KMS-11 (cell line): ENCODE results near the gene FAM13C.

Source experiments
- H2AFZ ChIP-seq: fragments of 200-600 bp; sonication (generic); 2 replicates; pipeline ENCODE4 v1.6.1; 2016; ENCODE audit warnings: antibody characterized with exemption, mixed run types, low read depth
- H3K27ac ChIP-seq: fragments of 200-600 bp; sonication (generic); 2 replicates; pipeline ENCODE4 v1.6.1; 2016; ENCODE audit warnings: mild to moderate bottlenecking, mixed run types
- H3K27me3 ChIP-seq: fragments of 200-600 bp; sonication (generic); 2 replicates; pipeline ENCODE4 v1.6.1; 2017; ENCODE audit warnings: mild to moderate bottlenecking, low read depth, mixed run types, moderate library complexity; ENCODE audit not compliant: insufficient read depth
- H3K36me3 ChIP-seq: fragments of 200-600 bp; sonication (generic); 2 replicates; pipeline ENCODE4 v1.6.1; 2017; ENCODE audit warnings: mild to moderate bottlenecking, mixed run types; ENCODE audit not compliant: insufficient read depth
- H3K4me1 ChIP-seq: fragments of 200-600 bp; sonication (generic); 2 replicates; pipeline ENCODE4 v1.6.1; 2016; ENCODE audit warnings: mild to moderate bottlenecking, low read depth, mixed run types; ENCODE audit not compliant: poor library complexity, severe bottlenecking
- H3K4me2 ChIP-seq: fragments of 200-600 bp; sonication (generic); 2 replicates; pipeline ENCODE4 v1.7.0; 2016; ENCODE audit warnings: mild to moderate bottlenecking, mixed run types
- H3K4me3 ChIP-seq: fragments of 200-600 bp; sonication (generic); IDR thresholded peaks from 2 replicates; pipeline ENCODE4 v1.6.1; 2017; ENCODE audit warnings: low read depth, low read length, mixed read lengths; ENCODE audit not compliant: insufficient read depth
- H3K79me2 ChIP-seq: fragments of 200-600 bp; sonication (generic); 2 replicates; pipeline ENCODE4 v1.6.1; 2016; ENCODE audit warnings: low read depth, mixed run types; ENCODE audit not compliant: insufficient read depth
- H3K9ac ChIP-seq: fragments of 200-600 bp; sonication (generic); 2 replicates; pipeline ENCODE4 v1.6.1; 2016; ENCODE audit warnings: mild to moderate bottlenecking, mixed run types
- H4K20me1 ChIP-seq: fragments of 200-600 bp; sonication (generic); 2 replicates; pipeline ENCODE4 v1.6.1; 2016; ENCODE audit warnings: mild to moderate bottlenecking, mixed run types; ENCODE audit not compliant: insufficient read depth
- TF ChIP-seq, protein P1 (sequence below): fragments of 200-600 bp; sonication (generic); conservative IDR thresholded peaks from 2 replicates; pipeline ENCODE4 v1.6.1; 2017; ENCODE audit warnings: low read depth, mild to moderate bottlenecking, antibody characterized with exemption, low read length, moderate library complexity, mixed read lengths

Gene FAM13C

GRCh38 chr10:59362959-59363381 lies 621 bp upstream of the FAM13C start:
- Histone ChIP-seq H3K27me3 (no peaks in the 10 kb centered on the region), H3K36me3 (no peaks in the 10 kb centered on the region), H3K9ac (peak overlapping the region; percentile 51; the same call in 1 of the 2 replicates), H3K4me3 (no peak overlapping the region), H2AFZ (peak overlapping the region; percentile 64), H3K79me2 (no peaks in the 10 kb centered on the region), H3K4me2 (peak overlapping the region; percentile 60), H4K20me1 (no peaks in the 10 kb centered on the region), H3K27ac (no peak overlapping the region), H3K4me1 (peaks cover 9% of the 10 kb centered on the region)
- TF ChIP-seq, protein P1, sequence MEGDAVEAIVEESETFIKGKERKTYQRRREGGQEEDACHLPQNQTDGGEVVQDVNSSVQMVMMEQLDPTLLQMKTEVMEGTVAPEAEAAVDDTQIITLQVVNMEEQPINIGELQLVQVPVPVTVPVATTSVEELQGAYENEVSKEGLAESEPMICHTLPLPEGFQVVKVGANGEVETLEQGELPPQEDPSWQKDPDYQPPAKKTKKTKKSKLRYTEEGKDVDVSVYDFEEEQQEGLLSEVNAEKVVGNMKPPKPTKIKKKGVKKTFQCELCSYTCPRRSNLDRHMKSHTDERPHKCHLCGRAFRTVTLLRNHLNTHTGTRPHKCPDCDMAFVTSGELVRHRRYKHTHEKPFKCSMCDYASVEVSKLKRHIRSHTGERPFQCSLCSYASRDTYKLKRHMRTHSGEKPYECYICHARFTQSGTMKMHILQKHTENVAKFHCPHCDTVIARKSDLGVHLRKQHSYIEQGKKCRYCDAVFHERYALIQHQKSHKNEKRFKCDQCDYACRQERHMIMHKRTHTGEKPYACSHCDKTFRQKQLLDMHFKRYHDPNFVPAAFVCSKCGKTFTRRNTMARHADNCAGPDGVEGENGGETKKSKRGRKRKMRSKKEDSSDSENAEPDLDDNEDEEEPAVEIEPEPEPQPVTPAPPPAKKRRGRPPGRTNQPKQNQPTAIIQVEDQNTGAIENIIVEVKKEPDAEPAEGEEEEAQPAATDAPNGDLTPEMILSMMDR: no peak

GRCh38 chr10:59361663-59362143 lies 646 bp downstream of the FAM13C start:
- Histone ChIP-seq H3K27me3 (no peaks in the 10 kb centered on the region), H3K4me2 (peak overlapping the region; percentile 60), H4K20me1 (no peaks in the 10 kb centered on the region), H3K9ac (no peak overlapping the region), H3K4me3 (no peak overlapping the region), H3K36me3 (no peaks in the 10 kb centered on the region), H3K79me2 (no peaks in the 10 kb centered on the region), H2AFZ (peak overlapping the region; percentile 64; the same call in 1 of the 2 replicates), H3K4me1 (peaks cover 9% of the 10 kb centered on the region), H3K27ac (no peak overlapping the region)
- TF ChIP-seq, protein P1: no peak

GRCh38 chr10:59360605-59361405 lies 1.5 kb downstream of the FAM13C start:
- Histone ChIP-seq H3K4me2 (no peak overlapping the region), H4K20me1 (no peaks in the 10 kb centered on the region), H2AFZ (no peak overlapping the region), H3K27me3 (no peaks in the 10 kb centered on the region), H3K36me3 (no peaks in the 10 kb centered on the region), H3K79me2 (no peaks in the 10 kb centered on the region), H3K9ac (no peak overlapping the region), H3K4me1 (peaks cover 9% of the 10 kb centered on the region), H3K27ac (no peak overlapping the region), H3K4me3 (no peak overlapping the region)
- TF ChIP-seq, protein P1: no peak

GRCh38 chr10:59358576-59358975 lies 3.8 kb downstream of the FAM13C start:
- Histone ChIP-seq H3K27me3 (no peaks in the 10 kb centered on the region), H3K9ac (no peak overlapping the region), H2AFZ (no peak overlapping the region), H3K4me2 (no peak overlapping the region), H3K4me1 (peaks cover 9% of the 10 kb centered on the region), H3K27ac (no peak overlapping the region), H3K36me3 (no peaks in the 10 kb centered on the region), H4K20me1 (no peaks in the 10 kb centered on the region), H3K4me3 (no peak overlapping the region), H3K79me2 (no peaks in the 10 kb centered on the region)
- TF ChIP-seq, protein P1: no peak
